ENCODE results near the gene RUNX3. TPM values are rescaled to one million over a fixed set of nuclear protein-coding genes. Genes with fewer than 3 reads are reported as not detected.

The RUNX3 gene
- polyA plus RNA-seq, 12 donors = 0.29 to 29.3 (median 0.62) TPM; not detected in 2

GRCh38 chr1:24948079-24948827, 18.2 kb upstream of the RUNX3 start:
- no peak for DNase-seq

- no peak for DNase-seq
Observed at GRCh38 chr1:24946861-24947658, 17.0 kb upstream of the RUNX3 start.

- no peak for DNase-seq
Observed at GRCh38 chr1:24945354-24946326, 15.6 kb upstream of the RUNX3 start.

GRCh38 chr1:24944318-24944717, 14.2 kb upstream of the RUNX3 start:
- DNase-seq = no peak

GRCh38 chr1:24942789-24943188, 12.7 kb upstream of the RUNX3 start:
- DNase-seq = no peak

GRCh38 chr1:24941564-24941963, 11.5 kb upstream of the RUNX3 start:
- no peak for DNase-seq

- no peak for DNase-seq
Observed at GRCh38 chr1:24940231-24940630, 10.2 kb upstream of the RUNX3 start.

- no peak for DNase-seq
Observed at GRCh38 chr1:24939675-24940193, 9.7 kb upstream of the RUNX3 start.

- DNase-seq = no peak
Observed at GRCh38 chr1:24939040-24939674, 9.1 kb upstream of the RUNX3 start.

GRCh38 chr1:24938276-24938675, 8.2 kb upstream of the RUNX3 start:
- no peak for DNase-seq

GRCh38 chr1:24936684-24937083, 6.6 kb upstream of the RUNX3 start:
- no peak for DNase-seq

- no peak for DNase-seq
Observed at GRCh38 chr1:24935615-24936484, 5.8 kb upstream of the RUNX3 start.

- no peak for DNase-seq
Observed at GRCh38 chr1:24935196-24935526, 5.1 kb upstream of the RUNX3 start.

- DNase-seq = no peak
Observed at GRCh38 chr1:24934310-24935195, 4.5 kb upstream of the RUNX3 start.

- DNase-seq = no peak
Observed at GRCh38 chr1:24933468-24933867, 3.4 kb upstream of the RUNX3 start.

GRCh38 chr1:24932725-24933294, 2.7 kb upstream of the RUNX3 start:
- no peak for DNase-seq

- no peak for DNase-seq
Observed at GRCh38 chr1:24932284-24932683, 2.2 kb upstream of the RUNX3 start.

- no peak for DNase-seq
Observed at GRCh38 chr1:24931468-24932231, 1.6 kb upstream of the RUNX3 start.

Data from muscle of arm (tissue), 12 donors.